HEK293T (cell line): ENCODE data around the gene GLRX3.

Experiments used
- BHLHE40 ChIP-seq: fragments of 450-650 bp; IDR thresholded peaks from 2 replicates; pipeline ENCODE4 v1.6.1; 2016; ENCODE audit warnings: mild to moderate bottlenecking, moderate library complexity, borderline replicate concordance
- FOXA1 ChIP-seq: fragments of 450-650 bp; IDR thresholded peaks from 2 replicates; pipeline ENCODE4 v1.6.1; 2016; ENCODE audit warnings: mild to moderate bottlenecking
- FOXK2 ChIP-seq: fragments of 450-650 bp; IDR thresholded peaks from 2 replicates; pipeline ENCODE4 v1.6.1; 2016; ENCODE audit warnings: mild to moderate bottlenecking
- NFRKB ChIP-seq: fragments of 450-650 bp; IDR thresholded peaks from 2 replicates; pipeline ENCODE4 v1.6.1; 2016; ENCODE audit warnings: mild to moderate bottlenecking, moderate library complexity
- PKNOX1 ChIP-seq: fragments of 450-650 bp; IDR thresholded peaks from 2 replicates; pipeline ENCODE4 v1.6.1; 2016
- SP1 ChIP-seq: fragments of 450-650 bp; IDR thresholded peaks from 2 replicates; pipeline ENCODE4 v1.6.1; 2017

GRCh38 chr10:130137659-130138478 is 1.7 kb downstream of the GLRX3 start:
- TF ChIP-seq BHLHE40 (no peak), FOXK2 (no peak), FOXA1 (no peak), NFRKB (no peak), SP1 (no peak), PKNOX1 (no peak)
